ENCODE data around the gene ZNF44.
A peak's percentile ranks its signal among the peaks of the same experiment; 100 is the strongest.
"Not testable (repeated sequence)": the region's sequence is repeated elsewhere in the genome, so short reads cannot be mapped to it uniquely, and the experiment has no call there.

ZNF44 gene

DNA sequence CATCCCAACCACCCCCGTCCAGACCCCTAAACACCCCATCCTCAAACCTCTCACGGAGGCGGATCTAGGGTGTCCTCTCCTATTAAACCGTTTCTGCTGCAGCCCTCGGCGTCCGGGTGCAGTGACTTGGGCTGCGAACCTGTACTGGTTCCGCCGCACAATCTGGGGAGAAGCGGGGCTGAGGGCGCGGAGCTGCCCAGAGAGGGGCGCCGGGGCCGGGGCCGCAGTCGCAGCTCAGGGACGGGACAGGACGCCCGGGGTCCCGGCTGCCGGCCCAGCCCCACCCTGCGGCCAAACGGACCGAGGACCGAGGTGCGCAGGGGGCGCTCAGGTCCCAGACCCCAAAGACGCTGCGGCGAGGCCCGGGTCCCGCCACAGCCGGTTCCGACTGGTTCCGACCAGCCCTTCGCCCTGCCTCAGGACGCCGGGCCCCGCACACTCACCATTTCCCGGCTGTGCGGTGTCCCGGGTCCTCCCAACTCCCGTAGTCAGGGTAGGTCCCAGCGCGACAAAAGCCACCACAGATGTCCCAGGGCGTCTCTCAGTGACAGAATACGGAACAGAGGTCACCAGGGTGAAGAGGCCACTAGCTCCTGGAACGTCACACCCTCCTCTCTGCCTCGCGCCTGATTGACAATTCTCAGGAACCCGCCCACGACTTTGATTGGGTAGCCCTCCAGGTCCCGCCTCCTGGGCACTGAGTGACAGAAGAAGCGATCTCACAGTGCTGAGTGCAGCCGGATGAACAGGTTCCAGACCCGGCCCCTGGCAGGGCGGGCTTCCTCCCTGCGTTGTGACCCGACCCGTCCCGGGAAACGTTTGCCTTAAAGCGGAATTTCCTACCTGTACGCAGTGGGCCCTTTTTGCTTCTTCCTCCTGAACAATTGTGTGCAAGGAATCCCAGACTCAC lies at the start of gene ZNF44:
Gene ZNF44, minus strand, starts transcription at position 635 of the 910 bp plus-strand sequence. Its CDS starts 189 bp downstream, at position 446.
- peak; percentile 78 for DNase-seq (ENCODE audit: low spot score)

DNA sequence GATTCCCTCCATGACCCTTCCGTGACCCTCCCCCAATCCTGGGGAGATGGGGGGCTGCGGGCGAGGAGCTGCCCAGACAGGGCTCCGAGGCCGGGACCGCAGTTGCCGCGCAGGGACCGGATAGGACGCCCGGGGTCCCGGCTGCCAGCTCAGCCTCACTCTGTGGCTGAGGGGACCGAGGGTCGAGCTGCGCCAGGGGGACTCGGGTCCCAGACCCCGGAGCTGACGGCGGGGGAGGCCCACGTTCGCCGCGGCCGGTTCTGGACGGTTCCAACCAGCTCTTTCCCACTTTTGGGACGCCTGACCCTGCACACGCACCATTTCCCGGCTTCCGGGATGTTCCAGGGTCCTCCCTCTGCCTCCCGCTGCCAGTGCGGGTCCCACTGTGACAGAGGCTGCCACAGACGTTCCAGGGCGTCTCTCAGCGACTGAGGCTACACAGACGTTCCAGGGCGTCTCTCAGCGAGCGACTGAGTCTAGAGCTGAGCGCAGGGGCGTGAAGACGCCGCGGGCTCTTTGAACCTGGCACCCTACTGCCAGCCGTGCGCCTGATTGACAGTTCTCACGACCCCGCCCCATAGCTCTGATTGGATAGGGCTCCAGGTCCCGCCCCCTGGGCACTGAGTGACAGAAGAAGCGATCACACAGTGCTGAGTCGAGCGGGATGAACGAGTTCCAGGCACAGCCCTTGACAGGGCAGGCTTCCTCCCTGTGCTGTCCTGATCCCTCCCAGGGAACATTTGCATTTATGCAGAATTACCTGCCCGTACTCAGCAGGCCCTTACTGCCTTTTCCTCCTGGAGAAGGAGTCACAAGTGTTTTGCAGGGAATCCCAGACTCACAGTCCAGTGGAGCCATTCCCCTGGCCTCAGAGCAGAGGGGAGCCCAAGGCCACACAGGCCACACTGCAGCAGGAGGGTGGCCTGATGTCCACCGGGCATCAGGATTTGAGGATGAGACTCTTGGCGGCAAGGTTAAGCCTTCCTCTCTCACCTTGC lies 38.8 kb upstream of the ZNF44 start, which contains the start of gene ZNF563:
Gene ZNF563, minus strand, starts transcription at position 472 of the 998 bp plus-strand sequence. Its CDS starts 151 bp downstream, at position 321.
- DNase-seq (ENCODE audit: low spot score), result peak; percentile 77

GRCh38 chr19:12331211-12331941 lies 36.7 kb upstream of the ZNF44 start:
- no peak for DNase-seq (ENCODE audit: low spot score)

GRCh38 chr19:12330340-12330739 lies 35.7 kb upstream of the ZNF44 start:
- DNase-seq (ENCODE audit: low spot score), result no peak

DNA sequence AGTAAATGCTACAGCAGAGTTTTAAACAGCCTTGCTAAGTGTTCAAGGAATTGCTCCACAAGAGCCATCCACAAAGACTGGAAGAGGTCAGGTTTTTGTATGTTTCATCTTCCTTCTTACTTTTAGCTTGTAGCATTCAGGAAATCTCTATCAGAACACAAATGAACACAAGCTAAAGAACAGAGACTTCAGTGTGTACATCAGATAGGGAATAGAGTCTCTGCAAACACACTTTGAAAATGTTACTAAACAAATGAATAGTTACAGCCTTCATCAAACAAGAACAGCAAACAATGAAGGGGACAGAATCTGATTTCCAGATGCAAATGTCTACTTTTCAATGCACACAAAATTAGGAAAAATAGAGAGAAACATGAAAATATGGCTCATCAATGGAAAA lies 31.0 kb upstream of the ZNF44 start:
- no peak for DNase-seq (ENCODE audit: low spot score)

GRCh38 chr19:12318782-12319413 lies 24.2 kb upstream of the ZNF44 start:
- DNase-seq (ENCODE audit: low spot score), result no peak

GRCh38 chr19:12314553-12314952 lies 19.9 kb upstream of the ZNF44 start:
- DNase-seq (ENCODE audit: low spot score), result no peak

DNA sequence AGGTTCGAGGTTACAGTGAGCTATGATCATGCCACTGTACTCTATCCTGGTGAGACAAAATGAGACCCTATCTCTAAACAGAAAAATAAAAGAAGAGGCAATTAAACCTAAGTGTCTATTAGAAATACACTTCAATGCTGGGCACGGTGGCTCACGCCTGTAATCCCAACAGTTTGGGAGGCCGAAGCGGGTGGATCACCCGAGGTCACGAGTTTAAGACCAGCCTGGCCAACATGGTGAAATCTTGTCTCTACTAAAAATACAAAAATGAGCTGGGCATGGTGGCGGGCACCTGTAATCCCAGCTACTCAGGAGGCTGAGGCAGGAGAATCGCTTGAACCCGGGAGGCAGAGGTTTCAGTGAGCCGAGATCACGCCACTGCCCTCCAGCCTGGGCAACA lies 14.2 kb upstream of the ZNF44 start:
- DNase-seq (ENCODE audit: low spot score), result not testable (repeated sequence)

GRCh38 chr19:12295191-12295590 lies 508 bp upstream of the ZNF44 start:
- DNase-seq (ENCODE audit: low spot score), result no peak

GRCh38 chr19:12293777-12294248 lies 870 bp downstream of the ZNF44 start:
- peak; percentile 14 for DNase-seq (ENCODE audit: low spot score)

GRCh38 chr19:12289790-12290065 lies 5.0 kb downstream of the ZNF44 start:
- no peak for DNase-seq (ENCODE audit: low spot score)

DNA sequence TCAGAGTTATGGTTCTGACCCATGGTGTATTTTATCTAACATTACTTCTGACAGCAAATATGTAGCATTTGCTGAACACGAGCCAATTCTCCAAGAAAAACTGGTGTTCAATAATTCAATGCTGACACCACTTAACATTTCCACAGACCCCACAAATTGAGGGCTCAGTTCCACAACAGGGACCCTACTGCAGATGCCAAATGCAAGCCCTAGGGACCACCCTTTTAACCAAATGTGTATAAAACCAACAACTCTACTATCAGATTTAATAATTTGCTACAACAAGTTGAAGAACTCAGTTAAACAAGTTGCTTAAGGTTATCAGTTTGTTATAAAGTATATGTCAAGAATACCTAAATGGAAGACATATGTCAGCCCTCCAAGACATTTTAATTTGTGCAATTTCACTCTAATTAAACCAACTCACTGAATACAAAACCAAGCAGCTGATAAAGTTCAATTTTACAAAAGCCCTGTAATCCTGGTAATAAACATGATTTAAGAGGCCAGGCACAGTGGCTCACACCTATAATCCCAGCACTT lies 6.7 kb downstream of the ZNF44 start:
- DNase-seq (ENCODE audit: low spot score), result no peak

GRCh38 chr19:12284631-12285030 lies 10.1 kb downstream of the ZNF44 start:
- DNase-seq (ENCODE audit: low spot score), result no peak

DNA sequence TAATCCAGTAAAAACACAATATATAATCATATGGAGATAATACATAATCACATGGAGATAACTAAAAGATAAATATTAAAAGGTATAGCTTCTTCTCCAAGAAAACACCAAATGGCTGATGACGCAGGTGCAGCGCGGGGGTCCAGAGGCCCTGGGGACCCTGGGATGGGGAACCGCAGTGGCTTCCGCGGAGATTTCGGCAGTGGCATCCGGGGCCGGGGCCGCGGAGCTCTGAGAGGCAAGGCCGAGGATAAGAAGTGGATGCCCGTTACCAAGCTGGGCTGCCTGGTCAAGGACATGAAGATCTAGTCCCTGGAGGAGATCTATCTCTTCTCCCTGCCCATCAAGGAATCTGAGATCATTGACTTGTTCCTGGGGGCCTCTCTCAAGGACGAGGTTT lies 10.5 kb downstream of the ZNF44 start:
- DNase-seq (ENCODE audit: low spot score), result no peak

- no peak for DNase-seq (ENCODE audit: low spot score)
Observed at GRCh38 chr19:12278713-12279112, 16.0 kb downstream of the ZNF44 start.

DNA sequence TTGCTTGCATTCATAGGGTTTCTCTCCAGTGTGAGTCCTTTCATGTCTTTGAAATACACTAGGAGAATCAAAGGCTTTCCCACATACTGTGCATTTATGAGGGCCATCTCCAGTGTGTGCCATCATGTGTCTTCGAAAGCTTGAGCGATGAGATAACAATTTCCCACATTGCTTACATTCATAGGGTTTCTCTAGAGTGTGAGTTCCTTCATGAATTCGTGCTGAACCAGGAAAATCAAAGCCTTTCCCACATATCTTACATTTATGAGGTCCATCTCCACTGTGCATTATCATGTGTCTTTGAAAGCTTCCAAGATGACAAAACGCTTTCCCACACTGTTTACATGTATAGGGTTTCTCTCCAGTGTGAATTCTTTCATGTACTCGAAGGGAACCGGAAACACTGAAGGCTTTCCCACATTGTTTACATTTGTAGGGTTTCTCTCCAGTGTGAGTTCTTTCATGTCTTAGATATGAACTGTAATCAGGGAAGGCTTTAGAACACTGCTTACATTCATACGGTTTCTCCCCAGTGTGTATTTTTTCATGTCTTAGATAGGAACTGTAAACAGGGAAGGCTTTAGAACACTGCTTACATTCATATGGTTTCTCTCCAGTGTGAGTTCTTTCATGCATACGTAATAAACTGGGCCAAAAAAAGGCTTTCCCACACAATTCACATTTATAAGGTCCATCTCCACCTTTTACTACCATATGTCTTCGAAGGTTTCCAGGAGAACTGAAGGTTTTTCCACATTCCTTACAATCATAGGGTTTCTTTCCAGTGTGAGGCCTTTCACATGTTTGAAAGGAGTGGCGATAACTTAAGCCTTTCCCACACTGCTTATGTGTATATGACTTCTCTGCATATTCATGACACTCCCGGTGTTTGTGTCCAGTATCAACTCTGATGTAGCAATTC lies 21.4 kb downstream of the ZNF44 start:
- no peak for DNase-seq (ENCODE audit: low spot score)

GRCh38 chr19:12272386-12272785 lies 22.3 kb downstream of the ZNF44 start:
- DNase-seq (ENCODE audit: low spot score), result no peak

DNA sequence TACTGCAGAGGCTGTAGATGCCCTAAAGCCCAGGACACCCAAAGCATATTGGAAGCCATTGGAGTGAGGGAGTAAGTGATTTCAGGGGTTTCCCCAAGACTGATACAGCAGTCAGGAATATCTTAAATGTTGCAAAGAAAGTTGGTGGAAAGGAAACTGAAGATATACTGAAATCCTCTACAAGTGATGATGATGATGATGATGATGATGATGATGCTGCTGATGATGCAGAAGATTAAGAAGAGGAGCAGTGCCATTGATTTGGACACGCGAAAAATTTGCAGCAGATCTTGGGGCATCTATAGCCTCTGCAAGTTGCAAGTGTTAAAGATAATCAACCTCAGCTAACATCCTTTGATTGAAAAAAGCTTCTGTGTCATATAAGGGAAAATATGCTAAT lies 23.8 kb downstream of the ZNF44 start:
- no peak for DNase-seq (ENCODE audit: low spot score)

DNA sequence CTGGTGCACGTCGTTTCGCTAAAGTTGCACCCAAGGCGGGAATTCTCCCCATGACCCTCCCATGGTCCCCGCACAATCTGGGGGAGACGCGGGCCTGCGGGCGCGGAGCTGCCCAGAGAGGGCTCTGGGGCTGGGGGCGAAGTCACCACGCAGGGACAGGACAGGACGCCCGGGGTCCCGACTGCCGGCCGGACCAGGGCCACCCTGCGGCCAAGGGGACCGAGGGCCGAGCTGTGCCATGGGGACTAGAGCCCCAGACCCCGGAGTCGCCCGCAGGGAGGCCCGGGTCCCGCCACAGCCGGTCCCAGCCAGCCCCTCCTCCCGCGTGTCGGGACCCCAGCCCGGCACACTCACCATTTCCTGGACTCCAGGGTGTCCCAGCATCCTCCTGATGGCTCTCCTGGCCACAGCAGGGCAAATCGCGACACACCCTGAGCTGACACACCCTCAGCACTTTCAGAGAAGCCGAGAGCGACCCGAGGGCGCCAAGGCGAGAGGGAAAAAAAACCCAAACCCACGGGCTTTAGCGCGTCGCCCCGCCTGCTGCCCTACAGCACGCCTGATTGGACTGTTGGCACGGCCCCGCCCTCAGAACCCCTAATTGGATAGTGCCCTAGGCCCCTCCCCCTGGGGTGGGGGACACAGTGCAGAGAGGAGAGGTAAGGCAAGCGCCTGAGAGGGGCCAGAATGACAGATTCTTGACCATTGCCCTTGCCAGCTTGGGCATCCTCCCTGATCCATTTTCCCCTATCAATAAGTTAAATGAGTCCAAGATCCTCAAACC lies 28.6 kb downstream of the ZNF44 start:
- DNase-seq (ENCODE audit: low spot score), result no peak
